GM12865 (cell line): ENCODE data around the gene TFRC.
A peak's percentile ranks its signal among the peaks of the same experiment; 100 is the strongest.
"Not testable (repeated sequence)": the region's sequence is repeated elsewhere in the genome, so short reads cannot be mapped to it uniquely, and the experiment has no call there.

Experiments
- DNase-seq: peaks from one replicate; pipeline ENCODE4 v3.0.0; 2010; ENCODE audit warnings: low read depth
- H3K4me3 ChIP-seq: 2 replicates; pipeline ENCODE4 v1.5.1; 2011; ENCODE audit warnings: mild to moderate bottlenecking, low read depth, low read length, control low read depth
- CTCF ChIP-seq: IDR thresholded peaks from 2 replicates; pipeline ENCODE4 v1.5.1; 2011; ENCODE audit warnings: low read length, control low read depth, low read depth, inconsistent platforms; ENCODE audit not compliant: insufficient read depth; ENCODE audit errors: missing control alignments

TFRC gene

GRCh38 chr3:196009456-196009855, 72.4 kb downstream of the TFRC start:
- no peak for TF ChIP-seq CTCF
- peak; percentile 29 for DNase-seq
- H3K4me3 ChIP-seq, result no peak overlapping the region

DNA sequence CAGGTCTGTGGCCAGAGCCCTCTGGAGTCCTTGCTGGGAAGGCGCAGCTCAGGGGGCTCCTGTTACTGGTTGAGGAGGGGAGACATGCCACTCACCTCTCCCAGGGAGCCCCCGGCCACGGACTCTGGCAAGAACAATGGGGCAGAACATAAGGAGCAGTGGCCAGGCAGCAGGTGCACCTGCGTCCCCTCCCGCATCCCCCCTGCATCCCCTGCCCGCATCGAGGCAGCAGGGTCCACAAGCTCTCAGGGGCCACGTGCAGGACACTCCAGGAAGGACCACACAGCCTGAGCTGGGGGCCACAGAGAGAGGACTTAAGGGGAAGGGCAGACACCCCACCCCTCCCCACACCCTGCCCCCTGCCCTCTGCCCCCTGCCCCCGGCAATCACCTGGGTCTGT, 73.0 kb downstream of the TFRC start:
- DNase-seq, result no peak
- TF ChIP-seq CTCF, result no peak
- no peak overlapping the region for H3K4me3 ChIP-seq

DNA sequence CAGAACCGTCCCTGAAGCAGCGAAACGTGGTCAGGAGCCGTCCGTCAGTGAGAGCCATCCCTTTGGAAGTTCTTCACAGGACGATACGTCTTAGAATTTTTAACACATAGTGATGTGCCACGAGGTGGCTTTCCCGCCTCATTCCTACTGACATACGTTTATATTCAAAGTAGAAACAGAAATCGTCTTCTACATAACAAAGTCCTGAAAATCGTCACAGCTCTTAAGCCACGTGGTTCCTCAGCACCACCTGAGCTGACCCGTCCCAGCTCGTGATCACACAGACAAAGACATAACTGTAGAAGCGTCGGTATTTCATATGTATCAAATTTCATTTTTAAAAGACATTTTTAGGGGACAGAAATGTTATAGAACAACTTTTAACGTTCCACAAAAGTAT, 73.5 kb downstream of the TFRC start:
- DNase-seq, result no peak
- TF ChIP-seq CTCF, result no peak
- H3K4me3 ChIP-seq, result no peak overlapping the region

DNA sequence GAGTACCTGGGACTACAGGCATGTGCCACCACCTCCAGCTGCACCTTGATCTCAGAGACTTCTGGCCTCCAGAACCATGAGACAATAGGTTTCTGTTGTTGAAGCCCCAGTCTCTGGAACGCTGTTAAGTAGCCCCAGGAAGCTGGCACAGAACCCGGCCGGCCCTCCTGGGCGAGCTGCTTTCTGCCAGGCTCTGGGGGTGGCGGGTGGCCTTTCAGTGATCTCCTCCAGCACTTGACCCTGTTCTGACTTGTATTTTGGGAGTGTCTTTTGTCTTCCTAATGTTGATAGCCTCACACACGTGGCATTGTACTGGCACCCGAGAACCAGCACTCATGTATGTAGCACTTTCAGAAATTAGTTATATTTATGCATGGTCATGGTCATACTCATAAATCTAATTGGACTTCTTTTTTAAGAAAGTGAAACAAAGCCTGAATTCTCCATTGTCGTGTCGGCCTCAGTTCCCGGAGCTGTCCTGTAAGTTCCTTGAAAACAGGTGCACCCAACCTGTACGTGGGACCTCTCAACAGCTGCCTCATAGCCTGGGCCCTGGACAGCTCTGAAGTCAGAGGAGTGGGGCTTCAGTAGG, 74.0 kb downstream of the TFRC start:
- DNase-seq, result no peak
- H3K4me3 ChIP-seq, result no peak overlapping the region
- TF ChIP-seq CTCF, result no peak

- DNase-seq, H3K4me3 ChIP-seq: not testable (repeated sequence)
Measured at GRCh38 chr3:196005338-196005737, 76.6 kb downstream of the TFRC start.

DNA sequence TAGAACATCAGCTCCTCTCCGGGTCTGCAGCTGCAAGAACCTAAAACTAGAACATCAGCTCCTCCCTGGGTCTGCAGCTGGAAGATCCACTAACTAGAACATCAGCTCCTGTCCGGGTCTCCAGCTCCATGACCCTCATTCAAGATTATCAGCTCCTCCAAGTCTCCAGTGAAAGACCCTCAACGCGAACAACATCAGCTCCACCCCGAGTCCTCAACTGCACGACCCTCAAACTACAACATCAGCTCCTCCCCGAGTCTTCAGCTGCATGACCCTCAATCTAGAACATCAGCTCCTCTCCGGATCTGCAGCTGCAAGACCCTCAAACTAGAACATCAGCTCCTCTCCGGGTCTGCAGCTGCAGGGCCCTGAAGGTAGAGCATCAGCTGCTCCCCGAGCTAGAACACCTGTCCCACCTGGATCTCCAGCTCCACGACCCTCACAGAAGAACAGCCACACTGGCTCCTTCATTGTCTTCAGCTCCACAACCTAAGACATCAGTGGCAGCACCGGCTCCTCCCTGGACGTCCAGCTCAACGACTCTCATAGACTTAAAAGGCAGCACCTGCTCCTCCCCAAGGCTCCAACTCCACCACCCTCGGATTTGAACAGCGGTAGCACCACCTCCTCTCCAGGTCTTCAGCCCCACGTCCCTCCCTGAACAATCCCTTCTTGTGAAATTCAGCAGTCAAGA, 77.4 kb downstream of the TFRC start:
- DNase-seq, H3K4me3 ChIP-seq: not testable (repeated sequence)

- H3K4me3 ChIP-seq, result no peak overlapping the region
- no peak for DNase-seq
- no peak for TF ChIP-seq CTCF
Measured at GRCh38 chr3:196003611-196004010, 78.3 kb downstream of the TFRC start.

DNA sequence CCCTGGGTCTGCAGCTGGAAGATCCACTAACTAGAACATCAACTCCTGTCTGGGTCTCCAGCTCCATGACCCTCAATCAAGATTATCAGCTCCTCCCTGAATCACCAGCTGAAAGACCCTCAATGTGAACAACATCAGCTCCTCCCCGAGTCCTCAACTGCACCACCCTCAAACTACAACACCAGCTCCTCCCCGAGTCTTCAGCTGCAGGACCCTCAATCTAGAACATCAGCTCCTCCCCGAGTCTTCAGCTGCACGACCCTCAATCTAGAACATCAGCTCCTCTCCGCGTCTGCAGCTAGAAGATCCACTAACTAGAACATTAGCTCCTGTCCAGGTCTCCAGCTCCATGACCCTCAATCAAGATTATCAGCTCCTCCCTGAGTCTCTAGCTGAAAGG, 79.2 kb downstream of the TFRC start:
- DNase-seq, H3K4me3 ChIP-seq: not testable (repeated sequence)

DNA sequence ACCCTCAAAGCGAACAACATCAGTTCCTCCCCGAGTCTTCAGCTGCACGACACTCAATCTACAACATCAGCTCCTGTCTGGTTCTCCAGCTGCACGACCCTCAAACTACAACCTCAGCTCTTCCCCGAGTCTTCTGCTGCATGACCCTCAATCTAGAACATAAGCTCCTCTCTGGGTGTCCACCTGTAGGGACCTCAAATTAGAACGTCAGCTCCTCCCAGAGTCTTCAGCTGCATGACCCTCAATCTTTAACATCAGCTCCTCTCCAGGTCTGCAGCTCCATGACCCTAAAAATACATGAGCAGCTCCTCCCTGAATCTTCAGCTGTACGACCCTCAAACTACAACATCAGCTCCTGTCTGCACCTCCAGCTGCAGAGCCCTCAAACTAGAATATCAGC, 80.7 kb downstream of the TFRC start:
- DNase-seq, result not testable (repeated sequence)

DNA sequence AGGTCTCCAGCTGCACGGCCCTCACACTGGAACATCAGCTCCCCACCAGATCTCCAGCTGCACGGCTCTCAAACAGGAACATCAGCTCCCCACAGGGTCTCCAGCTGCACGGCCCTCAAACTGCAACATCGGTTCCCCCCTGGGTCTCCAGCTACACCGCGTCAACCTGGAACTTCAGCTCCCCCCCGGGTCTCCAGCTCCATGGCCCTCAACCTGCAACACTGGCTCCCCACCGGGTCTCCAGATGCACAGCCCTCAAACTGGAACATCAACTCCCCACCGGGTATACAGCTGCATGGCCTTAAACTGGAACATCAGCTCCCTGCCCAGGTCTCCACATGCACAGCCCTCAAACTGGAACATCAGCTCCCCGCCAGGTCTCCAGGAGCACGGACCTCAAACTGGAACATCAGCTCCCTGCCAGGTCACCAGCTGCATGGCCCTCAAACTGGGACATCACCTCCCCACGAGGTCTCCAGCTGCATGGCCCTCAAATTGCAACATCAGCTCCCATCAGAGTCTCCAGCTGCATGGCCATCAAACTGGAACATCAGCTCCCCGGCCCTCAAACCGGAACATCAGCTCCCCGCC, 81.4 kb downstream of the TFRC start:
- DNase-seq, H3K4me3 ChIP-seq: not testable (repeated sequence)

More for the DNA sequence above, 80.7 kb downstream of the TFRC start:
- not testable (repeated sequence) for H3K4me3 ChIP-seq
